HCT116 (cell line): ENCODE measurements around the gene ZNF384.

Experiments used
- CTCF ChIP-seq, 3 experiments: fragments of 200-600 bp in 1 of 3; sonication (generic) in 1 of 3; IDR thresholded peaks in 2 of 3; conservative IDR thresholded peaks in 1 of 3; 2 replicates each; pipeline ENCODE4 v1.5.1; 2012 to 2017; ENCODE audit warnings: low read depth in 2 of 3, low read length in 2 of 3, antibody characterized with exemption in 1 of 3, borderline replicate concordance in 1 of 3, control low read depth in 1 of 3, mild to moderate bottlenecking in 1 of 3, mixed read lengths in 1 of 3, mixed run types in 1 of 3, moderate library complexity in 1 of 3; ENCODE audit not compliant: insufficient read depth in 1 of 3
- EGR1 ChIP-seq: IDR thresholded peaks from 2 replicates; pipeline ENCODE4 v1.6.1; 2012; ENCODE audit warnings: low read depth
- EZH2 ChIP-seq: fragments of 200-600 bp; sonication (generic); IDR thresholded peaks from 2 replicates; pipeline ENCODE4 v1.6.1; 2017; ENCODE audit warnings: antibody characterized with exemption, mixed run types
- EZH2phosphoT487 ChIP-seq: fragments of 200-600 bp; IDR thresholded peaks from 2 replicates; pipeline ENCODE4 v1.6.1; 2018; ENCODE audit warnings: antibody characterized with exemption, borderline replicate concordance
- MAX ChIP-seq: IDR thresholded peaks from 2 replicates; pipeline ENCODE4 v1.6.1; 2012
- POLR2A ChIP-seq: IDR thresholded peaks from 2 replicates; pipeline ENCODE4 v1.7.0; 2011; ENCODE audit warnings: borderline replicate concordance; ENCODE audit not compliant: insufficient read depth, insufficient read length; ENCODE audit errors: extremely low read depth
- POLR2AphosphoS5 ChIP-seq: IDR thresholded peaks from 2 replicates; pipeline ENCODE4 v1.6.1; 2011; ENCODE audit warnings: mild to moderate bottlenecking, low read depth, low read length, moderate library complexity
- RAD21 ChIP-seq: IDR thresholded peaks from 2 replicates; pipeline ENCODE4 v1.6.1; 2012; ENCODE audit warnings: low read depth, mild to moderate bottlenecking
- SP1 ChIP-seq: IDR thresholded peaks from 2 replicates; pipeline ENCODE4 v1.6.1; 2012; ENCODE audit warnings: low read depth
- TCF7L2 ChIP-seq: IDR thresholded peaks from 2 replicates; pipeline ENCODE4 v1.7.0; 2011; ENCODE audit warnings: borderline replicate concordance, inconsistent platforms; ENCODE audit not compliant: insufficient read depth, insufficient read length; ENCODE audit errors: extremely low read depth
- YY1 ChIP-seq: IDR thresholded peaks from 2 replicates; pipeline ENCODE4 v1.6.1; 2011; ENCODE audit warnings: low read length, low read depth, moderate library complexity, mild to moderate bottlenecking; ENCODE audit not compliant: insufficient replicate concordance; ENCODE audit errors: extremely low read depth

GRCh38 chr12:6700646-6701051 lies 11.5 kb upstream of the ZNF384 start, which contains the start of gene PIANP:
- no peak for TF ChIP-seq SP1
- TF ChIP-seq EZH2, result no peak
- TF ChIP-seq CTCF (IDR thresholded peaks at IDR 0.05 in 2 of 3, conservative IDR thresholded peaks at IDR 0.05 in 1 of 3; ENCODE audit: borderline replicate concordance in 1 of 3, insufficient read depth in 1 of 3, low read depth in 2 of 3, low read length in 2 of 3), result no peak
- no peak for TF ChIP-seq EZH2phosphoT487
- TF ChIP-seq YY1, result no peak
- no peak for TF ChIP-seq RAD21
- TF ChIP-seq EGR1, result no peak
- TF ChIP-seq TCF7L2, result no peak
- TF ChIP-seq POLR2A, result no peak
- no peak for TF ChIP-seq POLR2AphosphoS5
- no peak for TF ChIP-seq MAX
